DND-41 (cell line): Measurements from ENCODE around the gene CLEC9A.

Experiments
- ATAC-seq: fragments of 200-7000 bp; cut with Tn5 transposase; 3 replicates; pipeline ENCODE4 v1.9.1; 2021; ENCODE audit warnings: low read depth; ENCODE audit not compliant: insufficient read depth
- DNase-seq: peaks from one replicate; pipeline ENCODE4 v3.0.0-alpha.2; 2020
- H2AFZ ChIP-seq: 2 replicates; pipeline ENCODE4 v1.6.0; 2012; ENCODE audit warnings: low read depth, low read length
- H3K27ac ChIP-seq: 2 replicates; pipeline ENCODE4 v1.5.1; 2012; ENCODE audit warnings: low read length, inconsistent platforms
- H3K27me3 ChIP-seq: fragments of 200-600 bp; sonication (generic); 2 replicates; pipeline ENCODE4 v1.6.0; 2012; ENCODE audit warnings: low read length, mild to moderate bottlenecking, inconsistent platforms; ENCODE audit not compliant: insufficient read depth, poor library complexity
- H3K36me3 ChIP-seq: 2 replicates; pipeline ENCODE4 v1.5.1; 2012; ENCODE audit warnings: low read length, inconsistent platforms; ENCODE audit not compliant: insufficient read depth
- H3K4me1 ChIP-seq: 2 replicates; pipeline ENCODE4 v1.5.1; 2012; ENCODE audit warnings: mild to moderate bottlenecking, low read length; ENCODE audit not compliant: insufficient read depth
- H3K4me2 ChIP-seq: 2 replicates; pipeline ENCODE4 v1.6.0; 2012; ENCODE audit warnings: mild to moderate bottlenecking, moderate library complexity, low read length, inconsistent platforms; ENCODE audit not compliant: insufficient read depth
- H3K4me3 ChIP-seq, 2 experiments: fragments of 200-600 bp in 1 of 2; shearing (Covaris generic) in 1 of 2; 2 replicates each; pipeline ENCODE4 v1.5.1; 2012 to 2016; ENCODE audit warnings: inconsistent platforms in 2 of 2, low read length in 2 of 2, mild to moderate bottlenecking in 2 of 2, low read depth in 1 of 2, moderate library complexity in 1 of 2
- H3K79me2 ChIP-seq: 2 replicates; pipeline ENCODE4 v1.6.0; 2012; ENCODE audit warnings: low read length, inconsistent platforms; ENCODE audit not compliant: insufficient read depth
- H3K9ac ChIP-seq: 2 replicates; pipeline ENCODE4 v1.6.0; 2012; ENCODE audit warnings: low read depth, mild to moderate bottlenecking, inconsistent platforms, low read length, moderate library complexity
- H3K9me3 ChIP-seq: 2 replicates; pipeline ENCODE4 v1.5.1; 2012; ENCODE audit warnings: low read length, moderate library complexity, mild to moderate bottlenecking, inconsistent platforms; ENCODE audit not compliant: insufficient read depth, severe bottlenecking
- H4K20me1 ChIP-seq: 2 replicates; pipeline ENCODE4 v1.6.0; 2012; ENCODE audit warnings: low read length; ENCODE audit not compliant: insufficient read depth
- EZH2 ChIP-seq: IDR thresholded peaks from 3 replicates; pipeline ENCODE4 v1.6.1; 2012; ENCODE audit warnings: borderline replicate concordance, low read depth, mild to moderate bottlenecking, moderate library complexity, low read length, inconsistent platforms; ENCODE audit not compliant: severe bottlenecking
- TF ChIP-seq, protein P1 (sequence below): IDR thresholded peaks from 2 replicates; pipeline ENCODE4 v1.5.1; 2012; ENCODE audit warnings: borderline replicate concordance, low read length, moderate library complexity, mild to moderate bottlenecking; ENCODE audit not compliant: poor library complexity, severe bottlenecking; ENCODE audit errors: extremely low read depth

CLEC9A gene

DNA sequence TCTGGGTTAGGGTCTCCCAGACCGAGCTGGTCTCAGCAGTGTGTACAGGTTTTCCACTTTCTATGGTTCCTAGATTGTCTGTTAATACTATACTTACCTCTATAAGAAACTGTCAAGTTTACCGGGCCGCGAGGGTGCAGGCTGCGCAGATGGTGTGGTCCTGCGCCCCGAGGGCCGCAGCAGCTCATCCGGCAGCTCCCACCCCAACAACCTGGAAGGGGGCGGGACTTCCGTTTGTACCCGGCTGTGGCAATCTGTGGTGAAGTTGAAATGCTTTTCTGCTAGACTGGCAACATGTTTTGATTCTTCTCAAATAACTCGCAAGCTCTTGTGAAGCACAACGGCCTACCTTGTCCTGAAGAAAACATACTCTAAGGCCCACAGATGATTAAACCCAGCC is at the start of gene CLEC9A:
Gene CLEC9A, plus strand, starts transcription at position 237 of the 400 bp plus-strand sequence. CDS start 22,006 bp downstream, outside the sequence.
- H3K4me3 ChIP-seq = no peak within 1 kb of the TSS
- no peaks in the 10 kb centered on the region for H3K36me3 ChIP-seq
- no peaks in the 10 kb centered on the region for H3K79me2 ChIP-seq
- TF ChIP-seq, protein P1, sequence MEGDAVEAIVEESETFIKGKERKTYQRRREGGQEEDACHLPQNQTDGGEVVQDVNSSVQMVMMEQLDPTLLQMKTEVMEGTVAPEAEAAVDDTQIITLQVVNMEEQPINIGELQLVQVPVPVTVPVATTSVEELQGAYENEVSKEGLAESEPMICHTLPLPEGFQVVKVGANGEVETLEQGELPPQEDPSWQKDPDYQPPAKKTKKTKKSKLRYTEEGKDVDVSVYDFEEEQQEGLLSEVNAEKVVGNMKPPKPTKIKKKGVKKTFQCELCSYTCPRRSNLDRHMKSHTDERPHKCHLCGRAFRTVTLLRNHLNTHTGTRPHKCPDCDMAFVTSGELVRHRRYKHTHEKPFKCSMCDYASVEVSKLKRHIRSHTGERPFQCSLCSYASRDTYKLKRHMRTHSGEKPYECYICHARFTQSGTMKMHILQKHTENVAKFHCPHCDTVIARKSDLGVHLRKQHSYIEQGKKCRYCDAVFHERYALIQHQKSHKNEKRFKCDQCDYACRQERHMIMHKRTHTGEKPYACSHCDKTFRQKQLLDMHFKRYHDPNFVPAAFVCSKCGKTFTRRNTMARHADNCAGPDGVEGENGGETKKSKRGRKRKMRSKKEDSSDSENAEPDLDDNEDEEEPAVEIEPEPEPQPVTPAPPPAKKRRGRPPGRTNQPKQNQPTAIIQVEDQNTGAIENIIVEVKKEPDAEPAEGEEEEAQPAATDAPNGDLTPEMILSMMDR = no peak
- TF ChIP-seq EZH2 = no peak
- no peaks in the 10 kb centered on the region for H3K9me3 ChIP-seq
- H4K20me1 ChIP-seq = no peaks in the 10 kb centered on the region
- H3K27me3 ChIP-seq = peaks cover 4% of the 10 kb centered on the region
- H3K4me2 ChIP-seq = no peak within 1 kb of the TSS
- H3K9ac ChIP-seq = no peak within 1 kb of the TSS
- ATAC-seq = no peak
- H3K27ac ChIP-seq = no peak within 1 kb of the TSS
- no peak within 1 kb of the TSS for H2AFZ ChIP-seq
- no peak for DNase-seq
- H3K4me1 ChIP-seq = no peaks in the 10 kb centered on the region

DNA sequence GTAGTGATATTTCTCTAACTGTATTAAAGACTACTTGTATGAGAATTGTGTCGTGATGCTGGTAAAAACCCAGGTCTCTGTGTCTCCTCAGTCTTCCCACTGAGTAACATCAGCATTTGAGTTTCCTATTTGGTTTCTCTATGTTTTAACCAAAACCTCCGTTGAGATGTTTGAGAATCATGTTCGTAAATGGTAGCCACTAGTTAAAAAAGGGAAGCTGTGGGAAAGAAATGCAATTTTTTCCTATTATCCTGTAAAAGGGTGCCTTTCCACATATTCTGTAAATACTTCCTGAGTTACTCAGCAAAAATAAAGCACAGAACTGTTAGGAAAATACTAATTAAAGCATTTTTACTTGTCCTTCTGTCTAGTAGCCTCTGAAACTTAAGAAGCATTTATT is 38.6 kb upstream of the CLEC9A start:
- ATAC-seq (no peak), DNase-seq (no peak)
- H3K79me2 ChIP-seq = no peaks in the 10 kb centered on the region
- H3K4me3 ChIP-seq = no peak overlapping the region
- no peaks in the 10 kb centered on the region for H3K9me3 ChIP-seq
- H3K4me2 ChIP-seq = no peak overlapping the region
- TF ChIP-seq, protein P1 = no peak
- no peak for TF ChIP-seq EZH2
- H3K4me1 ChIP-seq = no peaks in the 10 kb centered on the region
- H3K27ac ChIP-seq = no peak overlapping the region
- no peak overlapping the region for H2AFZ ChIP-seq
- H4K20me1 ChIP-seq = no peaks in the 10 kb centered on the region
- H3K36me3 ChIP-seq = no peaks in the 10 kb centered on the region
- no peak overlapping the region for H3K9ac ChIP-seq
- H3K27me3 ChIP-seq = peaks cover 29% of the 10 kb centered on the region

GRCh38 chr12:9992296-9992695 is 38.2 kb upstream of the CLEC9A start:
- Histone ChIP-seq H3K27ac (no peak overlapping the region), H3K4me1 (no peaks in the 10 kb centered on the region), H3K27me3 (peaks cover 31% of the 10 kb centered on the region), H4K20me1 (no peaks in the 10 kb centered on the region), H3K9ac (no peak overlapping the region), H3K79me2 (no peaks in the 10 kb centered on the region), H3K9me3 (no peaks in the 10 kb centered on the region), H3K4me2 (no peak overlapping the region), H3K4me3 (no peak overlapping the region), H2AFZ (no peak overlapping the region), H3K36me3 (no peaks in the 10 kb centered on the region)
- DNase-seq (no peak), ATAC-seq (no peak)
- TF ChIP-seq EZH2 = no peak
- TF ChIP-seq, protein P1 = no peak

DNA sequence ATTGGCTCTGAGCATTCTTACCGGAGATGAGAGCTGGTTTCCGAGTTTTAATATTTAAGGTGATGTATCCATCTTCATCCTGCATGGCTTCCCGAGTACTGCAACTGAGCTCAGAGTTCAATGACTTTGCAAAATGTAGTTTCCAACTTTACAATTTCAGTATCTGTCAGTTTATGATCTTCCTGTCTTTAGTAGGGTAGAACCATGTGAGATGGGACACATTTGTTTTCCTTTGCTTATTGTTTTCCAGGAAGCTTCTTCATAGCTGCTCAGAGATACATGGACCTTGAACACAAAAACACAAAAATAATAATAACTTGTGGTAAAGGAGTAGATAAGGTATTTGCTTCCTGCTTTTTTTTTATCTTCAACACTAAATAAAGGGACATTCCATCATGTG is 31.5 kb upstream of the CLEC9A start, which contains the start of gene CLEC1B:
Gene CLEC1B, minus strand, starts transcription at position 106 of the 400 bp plus-strand sequence. Its CDS starts 21 bp downstream, at position 85.
- no peak for ATAC-seq
- no peaks in the 10 kb centered on the region for H3K36me3 ChIP-seq
- H3K4me1 ChIP-seq = no peaks in the 10 kb centered on the region
- no peaks in the 10 kb centered on the region for H3K79me2 ChIP-seq
- TF ChIP-seq EZH2 = no peak
- TF ChIP-seq, protein P1 = no peak
- no peak within 1 kb of the TSS for H3K4me2 ChIP-seq
- H3K9me3 ChIP-seq = no peaks in the 10 kb centered on the region
- no peak within 1 kb of the TSS for H2AFZ ChIP-seq
- DNase-seq = no peak
- peaks cover 40% of the 10 kb centered on the region for H3K27me3 ChIP-seq
- H4K20me1 ChIP-seq = no peaks in the 10 kb centered on the region
- no peak within 1 kb of the TSS for H3K4me3 ChIP-seq
- H3K9ac ChIP-seq = no peak within 1 kb of the TSS
- H3K27ac ChIP-seq = no peak within 1 kb of the TSS
